ENCODE measurements around the gene PTGR2. TPM values are rescaled to one million over a fixed set of nuclear protein-coding genes. Genes with fewer than 3 reads are reported as not detected.

The PTGR2 gene
- total RNA-seq, 1 experiment from 2014 or later = 16.0 TPM

- no TSS peak for BruUV-seq (replicated peaks)
- no peak overlapping the region for H3K4me3 ChIP-seq (ENCODE audit: low read depth, low read length, poor library complexity, severe bottlenecking)
- ChIA-PET POLR2A (ENCODE audit: low non-redundant PET) (no interaction called here), CTCF (interaction anchor here (0.6 kb wide), 1 partner anchor 116 kb away, joined by 4 read pairs; no protein-coding TSS in a partner anchor)
- intact Hi-C loops (cut with micrococcal nuclease; ENCODE audit: unreplicated experiment) = no loop called here
- H3K27me3 ChIP-seq (replicated peaks; ENCODE audit: insufficient read depth, low read depth, low read length, poor library complexity) = no peaks in the 10 kb centered on the region
- no peaks in the 10 kb centered on the region for H3K4me1 ChIP-seq (ENCODE audit: insufficient read depth, low read length, poor library complexity, severe bottlenecking)
- DNase-seq (ENCODE audit: low spot score) = no peak
- H3K9me3 ChIP-seq (ENCODE audit: low read depth, low read length, poor library complexity, severe bottlenecking) = no peaks in the 10 kb centered on the region
- TF ChIP-seq EZH2 (IDR thresholded peaks at IDR 0.05; ENCODE audit: borderline replicate concordance, low read depth, low read length, poor library complexity, severe bottlenecking) (no peak), CTCF (conservative IDR thresholded peaks at IDR 0.05; ENCODE audit: low read depth, low read length) (no peak)
- no peaks in the 10 kb centered on the region for H3K36me3 ChIP-seq (ENCODE audit: insufficient read depth, low read length, poor library complexity, severe bottlenecking)
- no peak overlapping the region for H3K27ac ChIP-seq (ENCODE audit: low read depth, low read length, poor library complexity, severe bottlenecking)
Measured at GRCh38 chr14:73807457-73807856, 44.2 kb upstream of the PTGR2 start.

GRCh38 chr14:73809391-73809790 lies 42.2 kb upstream of the PTGR2 start:
- Histone ChIP-seq H3K27ac (ENCODE audit: low read depth, low read length, poor library complexity, severe bottlenecking) (no peak overlapping the region), H3K9me3 (ENCODE audit: low read depth, low read length, poor library complexity, severe bottlenecking) (no peaks in the 10 kb centered on the region), H3K4me1 (ENCODE audit: insufficient read depth, low read length, poor library complexity, severe bottlenecking) (no peaks in the 10 kb centered on the region), H3K27me3 (replicated peaks; ENCODE audit: insufficient read depth, low read depth, low read length, poor library complexity) (no peaks in the 10 kb centered on the region), H3K36me3 (ENCODE audit: insufficient read depth, low read length, poor library complexity, severe bottlenecking) (no peaks in the 10 kb centered on the region), H3K4me3 (ENCODE audit: low read depth, low read length, poor library complexity, severe bottlenecking) (no peak overlapping the region)
- TF ChIP-seq EZH2 (IDR thresholded peaks at IDR 0.05; ENCODE audit: borderline replicate concordance, low read depth, low read length, poor library complexity, severe bottlenecking) = no peak
- no peak for TF ChIP-seq CTCF (conservative IDR thresholded peaks at IDR 0.05; ENCODE audit: low read depth, low read length)
- no peak for DNase-seq (ENCODE audit: low spot score)
- POLR2A ChIA-PET (ENCODE audit: low non-redundant PET) = no interaction called here
- intact Hi-C loops (cut with micrococcal nuclease; ENCODE audit: unreplicated experiment) = no loop called here
- CTCF ChIA-PET = no interaction called here
- BruUV-seq (replicated peaks) = no TSS peak

- BruUV-seq (replicated peaks) = no TSS peak
- H3K27ac ChIP-seq (ENCODE audit: low read depth, low read length, poor library complexity, severe bottlenecking) = no peak overlapping the region
- no peaks in the 10 kb centered on the region for H3K4me1 ChIP-seq (ENCODE audit: insufficient read depth, low read length, poor library complexity, severe bottlenecking)
- no peaks in the 10 kb centered on the region for H3K9me3 ChIP-seq (ENCODE audit: low read depth, low read length, poor library complexity, severe bottlenecking)
- intact Hi-C loops (cut with micrococcal nuclease; ENCODE audit: unreplicated experiment) = no loop called here
- no peaks in the 10 kb centered on the region for H3K27me3 ChIP-seq (replicated peaks; ENCODE audit: insufficient read depth, low read depth, low read length, poor library complexity)
- ChIA-PET POLR2A (ENCODE audit: low non-redundant PET) (no interaction called here), CTCF (no interaction called here)
- no peaks in the 10 kb centered on the region for H3K36me3 ChIP-seq (ENCODE audit: insufficient read depth, low read length, poor library complexity, severe bottlenecking)
- TF ChIP-seq EZH2 (IDR thresholded peaks at IDR 0.05; ENCODE audit: borderline replicate concordance, low read depth, low read length, poor library complexity, severe bottlenecking) (no peak), CTCF (conservative IDR thresholded peaks at IDR 0.05; ENCODE audit: low read depth, low read length) (no peak)
- DNase-seq (ENCODE audit: low spot score) = no peak
- H3K4me3 ChIP-seq (ENCODE audit: low read depth, low read length, poor library complexity, severe bottlenecking) = no peak overlapping the region
Measured at GRCh38 chr14:73810478-73811163, 41.0 kb upstream of the PTGR2 start.
